Measurements from ENCODE around the gene SLIT3. TPM values are rescaled to one million over a fixed set of nuclear protein-coding genes. Genes with fewer than 3 reads are reported as not detected.
A peak's percentile ranks its signal among the peaks of the same experiment; 100 is the strongest.

SLIT3 gene
- total and polyA plus RNA-seq, 4 donors: 4.6 to 48.5 (median 19.8) TPM

DNA sequence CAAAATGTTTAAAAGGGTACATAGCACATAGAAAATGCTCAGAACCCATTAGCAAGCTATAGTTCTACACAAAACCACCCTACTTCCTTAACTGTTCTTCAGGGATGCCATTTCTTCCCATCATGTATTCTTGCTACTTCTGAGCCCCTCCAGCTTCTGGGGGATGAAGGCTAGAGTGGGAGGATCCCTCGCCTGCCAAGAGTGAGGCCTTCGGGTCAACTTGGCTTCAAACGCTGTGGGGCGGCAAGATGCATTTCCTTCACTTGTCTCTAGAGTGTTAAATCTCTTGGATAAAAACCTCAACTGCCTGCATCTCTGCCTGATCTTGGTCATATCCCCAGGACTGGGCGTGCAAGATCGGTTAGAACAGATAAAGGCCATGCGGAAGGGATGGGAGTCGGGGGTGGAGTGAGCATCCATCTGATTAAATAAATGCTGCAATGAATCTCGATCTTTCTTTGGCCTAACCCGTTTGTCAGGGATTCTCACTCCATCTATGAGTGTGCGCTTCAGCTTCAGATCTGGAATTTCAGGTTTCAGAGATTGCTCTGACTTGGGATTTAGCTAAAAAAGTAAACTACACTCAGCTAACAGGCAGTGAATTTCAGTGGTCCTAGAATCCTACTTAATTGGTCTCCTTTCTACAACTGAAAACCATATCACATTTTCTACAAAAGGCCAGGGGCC, 603.8 kb downstream of the SLIT3 start:
- no peaks in the 10 kb centered on the region for H3K9me3 ChIP-seq (ENCODE audit: control insufficient read depth in 4 of 4, insufficient read depth in 3 of 4, low read length in 3 of 4)
- H3K4me3 ChIP-seq: no peak overlapping the region
- no peak for ATAC-seq (ENCODE audit: insufficient read depth, low FRiP score)
- no peak overlapping the region for H3K27ac ChIP-seq (ENCODE audit: low read depth in 1 of 2, low read length in 1 of 2)
- H3K9ac ChIP-seq (ENCODE audit: insufficient read depth in 1 of 2, low read length in 2 of 2): no peak overlapping the region
- peak in 2 of 3 donors; percentile 4 to 20 for DNase-seq
- 71 to 90% methylated on average over 11 of the region's 11 CpGs for WGBS, 2 donors
- H3K27me3 ChIP-seq (ENCODE audit: control insufficient read depth in 3 of 3, insufficient read depth in 3 of 3, low read length in 2 of 3): no peaks in the 10 kb centered on the region
- no peaks in the 10 kb centered on the region for H3K4me1 ChIP-seq (ENCODE audit: control insufficient read depth in 5 of 5, insufficient read depth in 5 of 5, low read length in 5 of 5)
- TF ChIP-seq, protein P1, sequence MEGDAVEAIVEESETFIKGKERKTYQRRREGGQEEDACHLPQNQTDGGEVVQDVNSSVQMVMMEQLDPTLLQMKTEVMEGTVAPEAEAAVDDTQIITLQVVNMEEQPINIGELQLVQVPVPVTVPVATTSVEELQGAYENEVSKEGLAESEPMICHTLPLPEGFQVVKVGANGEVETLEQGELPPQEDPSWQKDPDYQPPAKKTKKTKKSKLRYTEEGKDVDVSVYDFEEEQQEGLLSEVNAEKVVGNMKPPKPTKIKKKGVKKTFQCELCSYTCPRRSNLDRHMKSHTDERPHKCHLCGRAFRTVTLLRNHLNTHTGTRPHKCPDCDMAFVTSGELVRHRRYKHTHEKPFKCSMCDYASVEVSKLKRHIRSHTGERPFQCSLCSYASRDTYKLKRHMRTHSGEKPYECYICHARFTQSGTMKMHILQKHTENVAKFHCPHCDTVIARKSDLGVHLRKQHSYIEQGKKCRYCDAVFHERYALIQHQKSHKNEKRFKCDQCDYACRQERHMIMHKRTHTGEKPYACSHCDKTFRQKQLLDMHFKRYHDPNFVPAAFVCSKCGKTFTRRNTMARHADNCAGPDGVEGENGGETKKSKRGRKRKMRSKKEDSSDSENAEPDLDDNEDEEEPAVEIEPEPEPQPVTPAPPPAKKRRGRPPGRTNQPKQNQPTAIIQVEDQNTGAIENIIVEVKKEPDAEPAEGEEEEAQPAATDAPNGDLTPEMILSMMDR (IDR thresholded peaks at IDR 0.05; ENCODE audit: control extremely low read depth, extremely low read depth): no peak
- H3K36me3 ChIP-seq (ENCODE audit: control insufficient read depth in 4 of 4, insufficient read depth in 4 of 4, low read length in 4 of 4): peaks cover 0 to 21% (median 7%) of the 10 kb centered on the region in 4 donors

DNA sequence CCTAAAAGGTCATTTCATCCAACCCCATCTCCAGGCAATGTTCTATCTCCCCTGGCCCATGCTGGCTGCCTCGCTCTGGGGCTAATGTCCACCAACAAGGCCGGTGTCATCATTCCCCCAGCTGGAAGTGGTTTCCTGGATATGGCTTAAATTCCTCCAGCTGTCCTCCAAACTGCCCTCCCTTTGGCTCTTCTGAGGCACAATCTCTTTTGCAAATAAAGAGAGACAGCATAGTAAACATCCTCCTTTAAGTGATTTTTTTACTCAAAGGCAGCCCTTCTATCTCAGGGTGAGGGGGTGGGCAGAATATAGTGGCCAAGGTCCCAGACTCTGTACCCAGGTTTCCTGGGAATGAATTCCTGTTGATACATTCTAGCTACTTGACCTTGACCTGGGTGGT, 604.3 kb downstream of the SLIT3 start:
- Histone ChIP-seq H3K9ac (ENCODE audit: insufficient read depth in 1 of 2, low read length in 2 of 2) (no peak overlapping the region), H3K9me3 (ENCODE audit: control insufficient read depth in 4 of 4, insufficient read depth in 3 of 4, low read length in 3 of 4) (peaks cover 0 to 2% (median 0%) of the 10 kb centered on the region in 4 donors), H3K27ac (ENCODE audit: low read depth in 1 of 2, low read length in 1 of 2) (peak overlapping the region in 1 of 2 donors; percentile 36), H3K36me3 (ENCODE audit: control insufficient read depth in 4 of 4, insufficient read depth in 4 of 4, low read length in 4 of 4) (peaks cover 0 to 21% (median 9%) of the 10 kb centered on the region in 4 donors), H3K4me1 (ENCODE audit: control insufficient read depth in 5 of 5, insufficient read depth in 5 of 5, low read length in 5 of 5) (no peaks in the 10 kb centered on the region), H3K4me3 (no peak overlapping the region), H3K27me3 (ENCODE audit: control insufficient read depth in 3 of 3, insufficient read depth in 3 of 3, low read length in 2 of 3) (no peaks in the 10 kb centered on the region)
- TF ChIP-seq, protein P1 (IDR thresholded peaks at IDR 0.05; ENCODE audit: control extremely low read depth, extremely low read depth): no peak
- 60 to 69% methylated on average over 2 of the region's 2 CpGs for WGBS, 2 donors
- DNase-seq: peak in 1 of 3 donors; percentile 13
- no peak for ATAC-seq (ENCODE audit: insufficient read depth, low FRiP score)

DNA sequence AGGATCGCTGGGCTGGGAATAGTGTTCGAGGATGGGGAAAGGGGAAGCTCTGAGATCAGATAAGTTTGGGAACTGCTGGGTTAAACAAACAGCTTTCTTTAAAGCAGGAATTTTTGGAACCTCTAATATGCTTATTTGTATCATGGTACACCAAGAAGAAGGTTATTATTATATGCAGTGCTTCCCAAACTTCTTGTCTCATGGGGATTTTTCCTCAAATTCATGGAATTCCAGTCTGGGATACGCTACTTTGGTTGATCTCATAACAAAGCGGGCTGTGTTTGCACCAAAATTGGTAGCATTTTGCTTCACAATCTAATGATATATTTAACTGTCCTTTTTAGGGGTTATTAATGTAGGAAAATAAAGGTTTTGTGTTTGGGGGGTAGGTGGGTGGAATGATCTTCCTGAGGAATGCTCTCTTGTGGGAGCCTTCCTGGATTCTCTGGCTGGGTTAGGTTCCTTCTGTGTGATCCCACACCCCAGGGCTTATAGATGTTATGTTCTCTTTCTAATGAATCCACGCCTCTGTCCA, 605.6 kb downstream of the SLIT3 start:
- Histone ChIP-seq H3K36me3 (ENCODE audit: control insufficient read depth in 4 of 4, insufficient read depth in 4 of 4, low read length in 4 of 4) (peaks cover 0 to 18% (median 9%) of the 10 kb centered on the region in 4 donors), H3K9ac (ENCODE audit: insufficient read depth in 1 of 2, low read length in 2 of 2) (no peak overlapping the region), H3K4me3 (no peak overlapping the region), H3K27me3 (ENCODE audit: control insufficient read depth in 3 of 3, insufficient read depth in 3 of 3, low read length in 2 of 3) (no peaks in the 10 kb centered on the region), H3K27ac (ENCODE audit: low read depth in 1 of 2, low read length in 1 of 2) (no peak overlapping the region), H3K4me1 (ENCODE audit: control insufficient read depth in 5 of 5, insufficient read depth in 5 of 5, low read length in 5 of 5) (no peaks in the 10 kb centered on the region), H3K9me3 (ENCODE audit: control insufficient read depth in 4 of 4, insufficient read depth in 3 of 4, low read length in 3 of 4) (peaks cover 0 to 2% (median 0%) of the 10 kb centered on the region in 4 donors)
- TF ChIP-seq, protein P1 (IDR thresholded peaks at IDR 0.05; ENCODE audit: control extremely low read depth, extremely low read depth): no peak
- 77% methylated on average over 5 of the region's 5 CpGs for WGBS, 2 donors
- DNase-seq (no peak), ATAC-seq (ENCODE audit: insufficient read depth, low FRiP score) (no peak)
